ENCODE measurements around the gene KCNQ1OT1. TPM values are rescaled to one million over a fixed set of nuclear protein-coding genes. Genes with fewer than 3 reads are reported as not detected.

The KCNQ1OT1 gene
- total RNA-seq = 5.0 and 7.7 TPM in 2 replicates

GRCh38 chr11:2699531-2700414, at the start of gene KCNQ1OT1:
Gene KCNQ1OT1 (minus strand): TSS chr11:2699994.

Other genes starting within 250 kb of the KCNQ1OT1 start
- 77.7 and 109 TPM in 2 replicates for gene CDKN1C, start 185.8 kb upstream of the KCNQ1OT1 start, total RNA-seq
- 2.3 and 5.5 TPM in 2 replicates for gene PHLDA2, start 229.4 kb upstream of the KCNQ1OT1 start, total RNA-seq

Data from smooth muscle cell of trachea (primary cell).